Subcutaneous adipose tissue (tissue), 4 donors: ENCODE data around the gene CCN5. TPM values are rescaled to one million over a fixed set of nuclear protein-coding genes. Genes with fewer than 3 reads are reported as not detected.

Experiments
- CTCF ChIP-seq: fragments of 450-650 bp; IDR thresholded peaks from one replicate; pipeline ENCODE4 v1.5.1; 2016; ENCODE audit warnings: low read depth, mild to moderate bottlenecking, control low read depth, antibody characterized with exemption, moderate library complexity
- total RNA-seq, 4 donors: library from RNA; depleted of rRNA; stranded (reverse); fragments of >200 nt; gene quantifications; one replicate each; pipeline ENCODE4 v1.1.0, GENCODE V29; 2016

The CCN5 gene
- total RNA-seq, 4 donors from 2014 or later: 153 to 1,717 (median 223) TPM

GRCh38 chr20:44759595-44759994 lies 44.4 kb downstream of the CCN5 start:
- no peak for TF ChIP-seq CTCF

GRCh38 chr20:44761423-44761822 lies 46.3 kb downstream of the CCN5 start:
- TF ChIP-seq CTCF: no peak

- no peak for TF ChIP-seq CTCF
Measured at GRCh38 chr20:44762466-44763140, 47.4 kb downstream of the CCN5 start.

- no peak for TF ChIP-seq CTCF
Measured at GRCh38 chr20:44765091-44765490, 49.9 kb downstream of the CCN5 start.

- TF ChIP-seq CTCF: no peak
Measured at GRCh38 chr20:44765701-44766347, 50.7 kb downstream of the CCN5 start.

- TF ChIP-seq CTCF: no peak
Measured at GRCh38 chr20:44768256-44768655, 53.1 kb downstream of the CCN5 start.

GRCh38 chr20:44768854-44769480 lies 53.8 kb downstream of the CCN5 start:
- no peak for TF ChIP-seq CTCF
